Measurements from ENCODE around the gene MGMT.

Gene MGMT

GRCh38 chr10:129544205-129545202 lies 77.5 kb downstream of the MGMT start:
- no peak for DNase-seq (ENCODE audit: low read depth)

- DNase-seq (ENCODE audit: low read depth) = no peak
These were observed 78.2 kb downstream of the MGMT start for GRCh38 chr10:129545261-129545660.

GRCh38 chr10:129546106-129546505 lies 79.1 kb downstream of the MGMT start:
- no peak for DNase-seq (ENCODE audit: low read depth)

GRCh38 chr10:129547608-129548007 lies 80.6 kb downstream of the MGMT start:
- no peak for DNase-seq (ENCODE audit: low read depth)

- DNase-seq (ENCODE audit: low read depth) = no peak
These were observed 81.6 kb downstream of the MGMT start for GRCh38 chr10:129548600-129548999.

- no peak for DNase-seq (ENCODE audit: low read depth)
These were observed 83.0 kb downstream of the MGMT start for GRCh38 chr10:129550076-129550475.

- no peak for DNase-seq (ENCODE audit: low read depth)
These were observed 83.6 kb downstream of the MGMT start for GRCh38 chr10:129550658-129551057.

- DNase-seq (ENCODE audit: low read depth) = no peak
These were observed 85.1 kb downstream of the MGMT start for GRCh38 chr10:129552119-129552518.

GRCh38 chr10:129553928-129554327 lies 86.9 kb downstream of the MGMT start:
- no peak for DNase-seq (ENCODE audit: low read depth)

- DNase-seq (ENCODE audit: low read depth) = no peak
These were observed 89.3 kb downstream of the MGMT start for GRCh38 chr10:129556316-129556715.

- no peak for DNase-seq (ENCODE audit: low read depth)
These were observed 93.3 kb downstream of the MGMT start for GRCh38 chr10:129560361-129560760.

- DNase-seq (ENCODE audit: low read depth) = no peak
These were observed 95.4 kb downstream of the MGMT start for GRCh38 chr10:129562487-129562886.

GRCh38 chr10:129564923-129565322 lies 97.9 kb downstream of the MGMT start:
- no peak for DNase-seq (ENCODE audit: low read depth)

GRCh38 chr10:129568583-129569344 lies 101.7 kb downstream of the MGMT start:
- no peak for DNase-seq (ENCODE audit: low read depth)

- no peak for DNase-seq (ENCODE audit: low read depth)
These were observed 103.1 kb downstream of the MGMT start for GRCh38 chr10:129570185-129570584.

GRCh38 chr10:129579228-129579627 lies 112.2 kb downstream of the MGMT start:
- no peak for DNase-seq (ENCODE audit: low read depth)

GRCh38 chr10:129580010-129580409 lies 113.0 kb downstream of the MGMT start:
- DNase-seq (ENCODE audit: low read depth) = no peak

- no peak for DNase-seq (ENCODE audit: low read depth)
These were observed 113.9 kb downstream of the MGMT start for GRCh38 chr10:129580901-129581300.

- no peak for DNase-seq (ENCODE audit: low read depth)
These were observed 114.9 kb downstream of the MGMT start for GRCh38 chr10:129581827-129582411.

GRCh38 chr10:129583831-129584230 lies 116.8 kb downstream of the MGMT start:
- DNase-seq (ENCODE audit: low read depth) = no peak

- DNase-seq (ENCODE audit: low read depth) = no peak
These were observed 119.9 kb downstream of the MGMT start for GRCh38 chr10:129586898-129587443.

- DNase-seq (ENCODE audit: low read depth) = no peak
These were observed 122.5 kb downstream of the MGMT start for GRCh38 chr10:129589546-129589945.
